ENCODE results near the gene SEL1L2. TPM values are rescaled to one million over a fixed set of nuclear protein-coding genes. Genes with fewer than 3 reads are reported as not detected.

The SEL1L2 gene, protein sequence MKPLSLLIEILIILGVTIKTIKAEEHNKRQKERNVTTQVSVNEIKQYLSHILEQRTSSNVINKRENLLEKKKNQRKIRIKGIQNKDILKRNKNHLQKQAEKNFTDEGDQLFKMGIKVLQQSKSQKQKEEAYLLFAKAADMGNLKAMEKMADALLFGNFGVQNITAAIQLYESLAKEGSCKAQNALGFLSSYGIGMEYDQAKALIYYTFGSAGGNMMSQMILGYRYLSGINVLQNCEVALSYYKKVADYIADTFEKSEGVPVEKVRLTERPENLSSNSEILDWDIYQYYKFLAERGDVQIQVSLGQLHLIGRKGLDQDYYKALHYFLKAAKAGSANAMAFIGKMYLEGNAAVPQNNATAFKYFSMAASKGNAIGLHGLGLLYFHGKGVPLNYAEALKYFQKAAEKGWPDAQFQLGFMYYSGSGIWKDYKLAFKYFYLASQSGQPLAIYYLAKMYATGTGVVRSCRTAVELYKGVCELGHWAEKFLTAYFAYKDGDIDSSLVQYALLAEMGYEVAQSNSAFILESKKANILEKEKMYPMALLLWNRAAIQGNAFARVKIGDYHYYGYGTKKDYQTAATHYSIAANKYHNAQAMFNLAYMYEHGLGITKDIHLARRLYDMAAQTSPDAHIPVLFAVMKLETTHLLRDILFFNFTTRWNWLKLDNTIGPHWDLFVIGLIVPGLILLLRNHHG
- total RNA-seq (not detected), polyA plus RNA-seq (under 1 TPM in 1 of 3 donors, not detected in 2; 0.22 TPM)
- long read RNA-seq, donor 1, result 0 reads
- long read RNA-seq, donor 2, result 0 reads

DNA sequence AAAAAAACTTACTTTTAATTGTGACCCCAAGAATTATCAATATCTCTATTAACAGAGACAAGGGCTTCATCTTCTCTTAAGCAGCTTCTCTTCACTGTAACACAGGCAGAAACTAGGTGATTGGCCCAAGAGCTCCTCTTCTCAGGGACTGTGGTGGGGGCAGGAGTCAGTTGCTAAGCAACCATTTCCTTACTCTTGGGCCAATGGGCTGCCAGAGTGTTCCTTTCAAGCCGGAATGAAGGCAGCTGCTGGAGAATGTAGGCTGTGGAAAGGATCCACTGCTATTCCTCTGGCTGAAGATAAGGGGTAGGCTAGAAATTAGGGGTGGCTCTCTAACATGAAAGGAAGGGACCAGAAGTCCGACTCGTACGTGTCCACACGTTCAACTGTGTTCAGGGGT is at the start of gene SEL1L2:
Gene SEL1L2 (minus strand): TSS at position 150 of the 400 bp plus-strand sequence. CDS start 80 bp downstream, at position 70.
- WGBS, 5 donors, result 38 to 58% (median 42%) methylated on average over 5 of the region's 5 CpGs
- Histone ChIP-seq H3K4me1 (peaks cover 0 to 7% (median 2%) of the 10 kb centered on the region in 6 donors), H3K27ac (no peak within 1 kb of the TSS), H3K36me3 (no peaks in the 10 kb centered on the region), H3K4me3 (no peak within 1 kb of the TSS), H3K9me3 (peaks cover 0 to 39% (median 31%) of the 10 kb centered on the region in 8 donors), H3K27me3 (replicated peaks in 1 of 7) (peaks cover 0 to 9% (median 0%) of the 10 kb centered on the region in 7 donors)
- no peak for TF ChIP-seq CTCF (IDR thresholded peaks at IDR 0.05 in 8 of 11, conservative IDR thresholded peaks at IDR 0.05 in 3 of 11)
- TF ChIP-seq POLR2A (IDR thresholded peaks at IDR 0.05), result no peak
- TF ChIP-seq POLR2AphosphoS5 (IDR thresholded peaks at IDR 0.05), result no peak
- intact Hi-C loops (cut with DNase I; ENCODE audit: low total_unique reads), result no loop called here
- DNase-seq, result no peak

DNA sequence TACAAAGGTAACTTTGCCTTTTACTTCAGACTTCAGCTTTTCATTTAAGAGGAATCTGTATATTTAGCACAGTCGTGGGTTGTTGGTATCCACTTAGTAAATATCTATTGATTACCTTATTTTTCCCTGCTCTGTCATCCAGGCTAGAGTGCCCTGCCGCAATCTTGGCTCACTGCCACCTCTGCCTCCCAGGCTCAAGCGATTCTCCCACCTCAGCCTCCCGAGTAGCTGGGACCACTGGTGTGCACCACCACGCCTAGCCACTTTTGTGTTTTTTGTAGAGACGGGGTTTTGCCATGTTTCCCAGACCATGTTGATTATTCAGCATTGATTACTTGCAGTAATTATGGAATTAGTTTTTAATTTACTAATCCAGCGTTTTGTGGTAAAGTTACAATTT is 46.2 kb upstream of the SEL1L2 start:
- Histone ChIP-seq H3K9me3 (no peaks in the 10 kb centered on the region), H3K4me3 (no peak overlapping the region), H3K27ac (no peak overlapping the region), H3K36me3 (no peaks in the 10 kb centered on the region), H3K4me1 (no peaks in the 10 kb centered on the region), H3K27me3 (replicated peaks in 1 of 7) (no peaks in the 10 kb centered on the region)
- no peak for DNase-seq
- intact Hi-C loops (cut with DNase I; ENCODE audit: low total_unique reads), result no loop called here
- no peak for TF ChIP-seq CTCF (IDR thresholded peaks at IDR 0.05 in 8 of 11, conservative IDR thresholded peaks at IDR 0.05 in 3 of 11)
- WGBS, 5 donors, result 88 to 93% (median 92%) methylated on average over 7 of the region's 7 CpGs

- DNase-seq, result no peak
- H3K4me1 ChIP-seq, result no peaks in the 10 kb centered on the region
- H3K27me3 ChIP-seq (replicated peaks in 1 of 7), result no peaks in the 10 kb centered on the region
- no peaks in the 10 kb centered on the region for H3K9me3 ChIP-seq
- intact Hi-C loops (cut with DNase I; ENCODE audit: low total_unique reads), result no loop called here
- TF ChIP-seq POLR2AphosphoS5 (IDR thresholded peaks at IDR 0.05), result no peak
- TF ChIP-seq CTCF (IDR thresholded peaks at IDR 0.05 in 8 of 11, conservative IDR thresholded peaks at IDR 0.05 in 3 of 11), result no peak
- no peak for TF ChIP-seq POLR2A (IDR thresholded peaks at IDR 0.05)
- no peak overlapping the region for H3K4me3 ChIP-seq
- H3K36me3 ChIP-seq, result no peaks in the 10 kb centered on the region
- WGBS, 5 donors, result 70 to 81% (median 70%) methylated on average over 1 of the region's 1 CpG
- no peak overlapping the region for H3K27ac ChIP-seq
Measured at GRCh38 chr20:14033310-14033709, 42.9 kb upstream of the SEL1L2 start.

GRCh38 chr20:14030991-14031390 is 40.6 kb upstream of the SEL1L2 start:
- 71 to 88% (median 82%) methylated on average over 1 of the region's 1 CpG for WGBS, 5 donors
- intact Hi-C loops (cut with DNase I; ENCODE audit: low total_unique reads), result no loop called here
- Histone ChIP-seq H3K36me3 (no peaks in the 10 kb centered on the region), H3K4me3 (no peak overlapping the region), H3K27ac (no peak overlapping the region), H3K9me3 (peaks cover 0 to 4% (median 0%) of the 10 kb centered on the region in 8 donors), H3K27me3 (replicated peaks in 1 of 7) (no peaks in the 10 kb centered on the region), H3K4me1 (no peaks in the 10 kb centered on the region)
- no peak for DNase-seq
- TF ChIP-seq POLR2AphosphoS5 (IDR thresholded peaks at IDR 0.05) (no peak), CTCF (IDR thresholded peaks at IDR 0.05 in 8 of 11, conservative IDR thresholded peaks at IDR 0.05 in 3 of 11) (no peak), POLR2A (IDR thresholded peaks at IDR 0.05) (no peak)

Measured in spleen (tissue), 13 donors.